B cell (primary cell): ENCODE measurements around the gene RDH5. TPM values are rescaled to one million over a fixed set of nuclear protein-coding genes. Genes with fewer than 3 reads are reported as not detected.

Source experiments
- ATAC-seq: fragments of 200-7000 bp; cut with Tn5 transposase; one replicate; pipeline ENCODE4 v1.10.0; 2021; ENCODE audit warnings: low read depth, mild to moderate bottlenecking, moderate number of reproducible peaks, moderate library complexity
- CTCF ChIA-PET: fragments of 350-600 bp; sonication (Branson Sonifier 250); formaldehyde crosslinking; loops from one replicate; lab custom pipeline; 2021; ENCODE audit warnings: antibody characterized with exemption, inconsistent platforms; lab: Charles Lee
- POLR2A ChIA-PET: fragments of 350-600 bp; sonication (Branson Sonifier 250); formaldehyde crosslinking; loops from one replicate; lab custom pipeline; 2021; ENCODE audit warnings: antibody characterized with exemption; lab: Charles Lee
- DNase-seq: peaks from one replicate; pipeline ENCODE4 v3.0.0; 2013
- H2AFZ ChIP-seq: 2 replicates; pipeline ENCODE4 v1.6.1; 2012; ENCODE audit warnings: mild to moderate bottlenecking, low read depth, low read length; ENCODE audit not compliant: insufficient read depth, poor library complexity, severe bottlenecking
- H3K27ac ChIP-seq, 2 donors: 1 replicate in 1 of 2; 2 replicates in 1 of 2; pipeline ENCODE4 v1.5.1; 2012 to 2013; ENCODE audit warnings: low read length in 2 of 2, mild to moderate bottlenecking in 2 of 2, moderate library complexity in 1 of 2
- H3K27me3 ChIP-seq, 4 experiments: fragments of 200-600 bp in 1 of 4; sonication (generic) in 1 of 4; replicated peaks in 1 of 4; 1 replicate in 2 of 4; 2 replicates in 2 of 4; pipeline versions ENCODE4 v1.6.1 to v1.7.0; 2013 to 2016; ENCODE audit warnings: low read length in 3 of 4, mild to moderate bottlenecking in 2 of 4, mixed read lengths in 1 of 4, moderate library complexity in 1 of 4; ENCODE audit not compliant: insufficient read depth in 4 of 4, control insufficient read depth in 3 of 4; ENCODE audit errors: control extremely low read depth in 1 of 4
- H3K36me3 ChIP-seq, 2 experiments: replicated peaks in 1 of 2; 1 replicate in 1 of 2; 2 replicates in 1 of 2; pipeline versions ENCODE4 v1.6.1 to v1.7.1; 2013; ENCODE audit warnings: low read length in 1 of 2; ENCODE audit not compliant: insufficient read depth in 2 of 2, control insufficient read depth in 1 of 2; ENCODE audit errors: control extremely low read depth in 1 of 2, extremely low read depth in 1 of 2
- H3K4me1 ChIP-seq, 2 donors: fragments of 200-600 bp in 1 of 2; sonication (generic) in 1 of 2; 1 replicate in 1 of 2; 2 replicates in 1 of 2; pipeline versions ENCODE4 v1.5.1 to v1.6.1; 2013 to 2017; ENCODE audit warnings: low read length in 2 of 2; ENCODE audit not compliant: control insufficient read depth in 2 of 2, insufficient read depth in 2 of 2
- H3K4me2 ChIP-seq: replicated peaks from 2 replicates; pipeline ENCODE3; 2012; ENCODE audit warnings: mild to moderate bottlenecking, low read depth, low read length; ENCODE audit not compliant: poor library complexity, severe bottlenecking
- H3K4me3 ChIP-seq, 5 experiments: fragments of 200-600 bp in 1 of 5; sonication (generic) in 1 of 5; 1 replicate in 3 of 5; 2 replicates in 2 of 5; pipeline versions ENCODE4 v1.5.1 to v1.7.0; 2011 to 2016; ENCODE audit warnings: low read length in 4 of 5, mild to moderate bottlenecking in 4 of 5, low read depth in 2 of 5, control low read depth in 1 of 5, moderate library complexity in 1 of 5; ENCODE audit not compliant: insufficient read depth in 1 of 5; ENCODE audit errors: control extremely low read depth in 1 of 5, extremely low read depth in 1 of 5
- H3K79me2 ChIP-seq: fragments of 200-600 bp; sonication (generic); one replicate; pipeline ENCODE4 v1.6.0; 2016; ENCODE audit warnings: low read length; ENCODE audit not compliant: control insufficient read depth, insufficient read depth
- H3K9ac ChIP-seq: fragments of 200-600 bp; sonication (generic); 2 replicates; pipeline ENCODE4 v1.6.1; 2017; ENCODE audit warnings: mild to moderate bottlenecking, low read length, moderate library complexity
- H3K9me3 ChIP-seq, 3 donors: one replicate each; pipeline versions ENCODE4 v1.6.1 to v1.7.1; 2013; ENCODE audit warnings: low read length in 2 of 3; ENCODE audit not compliant: control insufficient read depth in 2 of 3, insufficient read depth in 1 of 3; ENCODE audit errors: control extremely low read depth in 1 of 3
- H4K20me1 ChIP-seq: 2 replicates; pipeline ENCODE4 v1.6.0; 2012; ENCODE audit warnings: mild to moderate bottlenecking, low read length; ENCODE audit not compliant: insufficient read depth, control insufficient read depth, poor library complexity, severe bottlenecking
- H3K27ac Mint-ChIP-seq: one replicate; pipeline ENCODE4 v1.8.0; 2021; ENCODE audit warnings: mixed read lengths
- H3K27me3 Mint-ChIP-seq: one replicate; pipeline ENCODE4 v1.8.0; 2021; ENCODE audit warnings: mixed read lengths
- H3K4me1 Mint-ChIP-seq: one replicate; pipeline ENCODE4 v1.8.0; 2021; ENCODE audit warnings: mixed read lengths
- H3K4me3 Mint-ChIP-seq: one replicate; pipeline ENCODE4 v1.8.0; 2021; ENCODE audit warnings: mixed read lengths
- H3K9me3 Mint-ChIP-seq: one replicate; pipeline ENCODE4 v1.8.0; 2022; ENCODE audit warnings: mixed read lengths; ENCODE audit not compliant: insufficient read depth
- CTCF ChIP-seq: fragments of 200-600 bp; IDR thresholded peaks from one replicate; pipeline ENCODE4 v1.8.0; 2022; ENCODE audit warnings: antibody characterized with exemption, mild to moderate bottlenecking
- EZH2 ChIP-seq: IDR thresholded peaks from 2 replicates; pipeline ENCODE4 v1.6.1; 2012; ENCODE audit warnings: borderline replicate concordance, low read depth, mild to moderate bottlenecking, moderate library complexity, low read length; ENCODE audit not compliant: insufficient read depth, poor library complexity, severe bottlenecking
- whole genome bisulfite sequencing: methylation state at CpG from one replicate; pipeline ENCODE4 v1.1.5; 2013; ENCODE audit warnings: missing lambda C conversion rate; ENCODE audit not compliant: insufficient coverage; 5-methylcytosine and 5-hydroxymethylcytosine counted together
- intact Hi-C: fragments of 100-400 bp; cut with micrococcal nuclease; formaldehyde crosslinking; loops from one replicate; pipeline ENCODE4 v1.10.0; 2022
- polyA plus RNA-seq: library from polyadenylated mRNA; depleted of rRNA; stranded (reverse); fragments of >200 nt; gene quantifications from 2 replicates; pipeline ENCODE4 v1.2.3, GENCODE V29; 2012
- total RNA-seq, 2 donors: library from RNA; stranded (reverse); fragments of 120-200 nt in 1 of 2; gene quantifications; 1 replicate in 1 of 2; 2 replicates in 1 of 2; pipeline versions ENCODE4 v1.2.3 to v1.2.4, GENCODE V29; 2013 to 2022

Gene RDH5
- total and polyA plus RNA-seq, 2 donors (not counting 1 experiment from before 2014, with no cell fraction given) = 32.6 to 37.8 TPM

DNA sequence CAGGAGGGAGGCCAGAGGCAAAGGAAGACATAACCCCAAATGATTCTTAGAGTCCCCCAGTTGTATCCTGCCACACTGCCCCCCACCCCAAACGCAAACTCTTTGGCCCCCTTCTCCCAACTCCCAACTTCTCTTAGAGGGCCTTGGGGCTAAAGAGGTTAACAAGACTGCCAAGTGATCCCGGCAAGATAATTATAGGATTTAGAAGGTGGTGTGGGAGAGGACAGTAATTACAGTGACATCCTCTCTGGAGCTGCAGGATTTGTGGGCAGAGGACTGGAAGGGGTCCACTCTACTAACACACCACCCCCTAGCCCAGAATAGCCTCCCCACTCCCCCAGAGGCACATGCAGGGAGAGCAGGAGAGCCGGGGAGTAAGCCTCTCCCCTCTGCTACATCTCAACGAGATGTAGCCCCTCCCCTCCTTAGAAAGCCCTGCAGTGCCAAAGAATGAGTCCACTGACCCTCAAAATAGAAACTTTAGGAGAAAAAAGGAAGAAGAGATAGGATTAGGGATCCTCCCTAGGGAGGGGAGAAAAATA is 17.5 kb downstream of the RDH5 start:
- Histone ChIP-seq H3K9ac (peak overlapping the region; percentile 85), H3K27ac (peak overlapping the region; percentile 70 to 84), H3K9me3 (no peaks in the 10 kb centered on the region), H3K4me3 (peak overlapping the region in 3 of 5 experiments; percentile 65 to 97 (median 89)), H3K27me3 (no peaks in the 10 kb centered on the region), H4K20me1 (no peaks in the 10 kb centered on the region), H3K4me1 (peaks cover 13 to 18% of the 10 kb centered on the region in 2 donors), H3K79me2 (no peaks in the 10 kb centered on the region), H3K36me3 (no peaks in the 10 kb centered on the region), H2AFZ (peak overlapping the region; percentile 96), H3K4me2 (peak overlapping the region; percentile 89)
- intact Hi-C loops = loop anchor here (1.0 to 2.0 kb wide), 10 partner anchors 8 to 484 kb away; partner anchors contain the start of genes CD63, DNAJC14, PYM1 and RNF41
- ATAC-seq (no peak), DNase-seq (no peak)
- Mint-ChIP-seq H3K4me3 (peak overlapping the region; percentile 89), H3K4me1 (peaks cover 18% of the 10 kb centered on the region), H3K27me3 (no peaks in the 10 kb centered on the region), H3K9me3 (no peaks in the 10 kb centered on the region), H3K27ac (peak overlapping the region; percentile 91)
- TF ChIP-seq EZH2 (no peak), CTCF (no peak)
- WGBS = no CpG with 5 or more reads among the region's 4 CpGs
- POLR2A ChIA-PET = interaction anchor here (0.5 to 2.4 kb wide), 7 partner anchors 8 to 1375 kb away, joined by 3 to 18 read pairs (median 5); partner anchors contain the start of genes BLOC1S1, CD63, ORMDL2 and SARNP
- CTCF ChIA-PET = interaction anchor here (0.6 to 8.1 kb wide), 38 partner anchors 9 to 899 kb away, joined by 3 to 147 read pairs (median 6); partner anchors contain the start of genes BLOC1S1, CD63, DGKA and DNAJC14
